OCI-LY7 (cell line): ENCODE results near the gene RFC3.

Source experiments
- CTCF ChIP-seq: fragments of 200-600 bp; sonication (generic); conservative IDR thresholded peaks from 2 replicates; pipeline ENCODE4 v1.5.1; 2014; ENCODE audit warnings: mild to moderate bottlenecking, antibody characterized with exemption, low read length, moderate library complexity, mixed read lengths
- EZH2phosphoT487 ChIP-seq: fragments of 200-600 bp; sonication (generic); IDR thresholded peaks from 2 replicates; pipeline ENCODE4 v1.6.1; 2018; ENCODE audit warnings: low read depth, borderline replicate concordance, mild to moderate bottlenecking, mixed run types, antibody characterized with exemption, low read length, moderate library complexity, mixed read lengths

GRCh38 chr13:33867472-33867871, 49.5 kb downstream of the RFC3 start:
- TF ChIP-seq EZH2phosphoT487 = no peak
- peak; percentile 68 for TF ChIP-seq CTCF
